ENCODE data around the gene ANO7.

Gene ANO7

DNA sequence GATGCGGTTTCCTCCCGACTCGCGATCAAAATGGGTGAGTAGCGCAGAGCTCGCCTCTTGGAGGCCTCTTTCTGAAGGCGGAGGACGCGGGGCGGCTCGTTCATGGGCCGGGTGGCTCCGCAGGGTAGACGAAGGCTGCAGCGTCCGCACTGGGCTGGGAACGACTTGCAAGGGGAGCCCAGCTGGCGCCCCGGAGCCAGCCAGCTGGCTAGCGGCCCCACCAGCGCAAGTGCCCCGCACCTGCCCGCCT is 38.9 kb upstream of the ANO7 start:
- no peaks in the 10 kb centered on the region for H3K9me3 ChIP-seq (ENCODE audit: insufficient read depth, low read depth, low read length)
- no peaks in the 10 kb centered on the region; the same call in 1 of the 2 replicates for H3K36me3 ChIP-seq (ENCODE audit: insufficient read depth, low read depth, low read length)
- peak overlapping the region; percentile 13; the same call in 1 of the 2 replicates for H3K9ac ChIP-seq (ENCODE audit: low read depth, low read length)
- peak overlapping the region; percentile 92 for H3K4me3 ChIP-seq (ENCODE audit: low read length)
- no peak overlapping the region for H3K27ac ChIP-seq (ENCODE audit: low read length)
- peaks cover 10% of the 10 kb centered on the region; the same call in 1 of the 2 replicates for H3K27me3 ChIP-seq (ENCODE audit: insufficient read depth, low read length)
- peaks cover 11% of the 10 kb centered on the region for H3K4me1 ChIP-seq (ENCODE audit: insufficient read depth, low read length)

DNA sequence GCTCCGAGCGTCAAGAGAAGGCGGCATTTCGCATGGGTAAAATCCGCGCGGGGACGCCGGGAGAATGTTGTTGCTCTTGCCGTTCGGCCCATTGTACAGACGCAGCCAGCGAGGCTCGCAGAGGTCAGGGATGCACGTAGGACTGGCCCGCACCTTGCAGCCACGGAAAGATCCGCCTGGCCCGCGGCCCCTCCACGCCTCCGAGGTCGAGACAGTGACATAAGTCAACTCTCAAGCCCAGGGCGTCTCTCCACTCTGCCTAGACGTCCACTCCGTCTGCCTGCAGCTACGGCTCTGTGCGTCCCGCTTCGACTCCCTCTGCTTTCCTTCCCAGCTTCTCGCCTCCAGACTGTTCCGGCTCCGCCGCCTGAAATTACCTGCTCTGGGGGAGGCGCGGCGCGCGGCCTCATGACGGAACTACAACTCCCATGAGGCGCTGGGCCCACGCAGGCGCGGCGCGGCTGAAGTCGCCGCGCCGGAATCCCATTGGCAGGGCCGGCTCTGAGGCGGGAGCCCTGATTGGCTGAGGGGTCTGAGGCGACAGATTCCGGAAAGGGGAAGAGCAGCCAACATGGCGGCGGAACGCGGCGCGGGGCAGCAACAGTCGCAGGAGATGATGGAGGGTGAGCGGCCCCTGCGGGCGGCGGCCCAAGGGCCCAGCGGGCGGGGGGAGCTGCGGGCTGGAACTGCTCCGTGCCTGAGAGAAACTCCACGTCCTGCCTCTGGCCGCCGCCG is 38.4 kb upstream of the ANO7 start, which contains the start of gene PPP1R7:
Gene PPP1R7 (plus strand): TSS at position 543 of the 735 bp plus-strand sequence. CDS start 29 bp downstream, at position 572.
- Histone ChIP-seq H3K27ac (ENCODE audit: low read length) (no peak within 1 kb of the TSS), H3K27me3 (ENCODE audit: insufficient read depth, low read length) (peaks cover 10% of the 10 kb centered on the region; the same call in 1 of the 2 replicates), H3K4me3 (ENCODE audit: low read length) (peak within 1 kb of the TSS; percentile 92), H3K36me3 (ENCODE audit: insufficient read depth, low read depth, low read length) (peaks cover 4% of the 10 kb centered on the region; the same call in 1 of the 2 replicates), H3K9me3 (ENCODE audit: insufficient read depth, low read depth, low read length) (no peaks in the 10 kb centered on the region), H3K9ac (ENCODE audit: low read depth, low read length) (peak within 1 kb of the TSS; percentile 73; the same call in 1 of the 2 replicates), H3K4me1 (ENCODE audit: insufficient read depth, low read length) (peaks cover 11% of the 10 kb centered on the region)

DNA sequence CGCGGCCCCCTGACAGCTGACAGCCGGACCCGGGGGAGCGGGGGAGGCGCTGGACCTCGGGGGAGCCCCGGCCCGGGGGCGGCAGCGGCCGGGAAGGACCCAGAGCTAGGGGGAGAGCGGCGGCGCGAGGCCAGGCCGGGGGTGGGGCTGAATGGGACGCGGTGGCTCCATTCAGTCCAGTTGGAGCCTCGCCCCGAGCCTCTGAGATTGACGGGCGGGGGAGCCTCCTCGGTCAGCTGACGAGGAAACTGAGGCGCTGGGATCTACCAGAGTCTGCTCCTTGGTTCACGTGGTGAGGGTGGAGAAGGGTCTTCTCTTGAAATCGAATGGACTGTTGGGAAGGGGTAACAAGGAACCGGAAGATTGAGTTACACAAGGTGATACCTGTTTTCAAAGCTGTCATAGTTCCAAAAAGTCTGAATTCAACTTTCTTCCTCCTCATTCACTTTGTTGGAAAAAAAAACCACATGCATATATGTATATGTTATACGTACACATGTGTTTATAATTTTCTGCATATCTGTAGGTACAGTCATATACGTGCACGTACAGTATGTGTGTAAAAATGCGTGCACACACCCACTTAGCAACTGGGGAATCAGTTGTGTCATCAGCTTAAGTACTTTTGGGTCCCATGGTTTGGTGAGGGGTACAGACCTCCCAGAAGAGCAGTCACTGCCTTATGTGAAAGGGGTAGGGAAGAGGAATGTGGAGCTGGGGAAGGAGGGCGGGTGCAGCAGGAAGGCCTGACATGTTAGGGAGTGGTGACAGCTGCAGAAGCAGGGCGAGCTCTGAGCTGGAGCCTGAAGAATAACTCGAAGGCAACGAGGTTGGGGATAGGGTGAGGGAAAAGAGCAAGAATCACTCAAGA is 37.6 kb upstream of the ANO7 start:
- Histone ChIP-seq H3K4me1 (ENCODE audit: insufficient read depth, low read length) (peaks cover 11% of the 10 kb centered on the region), H3K27me3 (ENCODE audit: insufficient read depth, low read length) (peaks cover 10% of the 10 kb centered on the region; the same call in 1 of the 2 replicates), H3K9me3 (ENCODE audit: insufficient read depth, low read depth, low read length) (no peaks in the 10 kb centered on the region), H3K36me3 (ENCODE audit: insufficient read depth, low read depth, low read length) (peaks cover 5% of the 10 kb centered on the region; the same call in 1 of the 2 replicates), H3K27ac (ENCODE audit: low read length) (no peak overlapping the region), H3K4me3 (ENCODE audit: low read length) (peak overlapping the region; percentile 92), H3K9ac (ENCODE audit: low read depth, low read length) (peak overlapping the region; percentile 68; the same call in 1 of the 2 replicates)

DNA sequence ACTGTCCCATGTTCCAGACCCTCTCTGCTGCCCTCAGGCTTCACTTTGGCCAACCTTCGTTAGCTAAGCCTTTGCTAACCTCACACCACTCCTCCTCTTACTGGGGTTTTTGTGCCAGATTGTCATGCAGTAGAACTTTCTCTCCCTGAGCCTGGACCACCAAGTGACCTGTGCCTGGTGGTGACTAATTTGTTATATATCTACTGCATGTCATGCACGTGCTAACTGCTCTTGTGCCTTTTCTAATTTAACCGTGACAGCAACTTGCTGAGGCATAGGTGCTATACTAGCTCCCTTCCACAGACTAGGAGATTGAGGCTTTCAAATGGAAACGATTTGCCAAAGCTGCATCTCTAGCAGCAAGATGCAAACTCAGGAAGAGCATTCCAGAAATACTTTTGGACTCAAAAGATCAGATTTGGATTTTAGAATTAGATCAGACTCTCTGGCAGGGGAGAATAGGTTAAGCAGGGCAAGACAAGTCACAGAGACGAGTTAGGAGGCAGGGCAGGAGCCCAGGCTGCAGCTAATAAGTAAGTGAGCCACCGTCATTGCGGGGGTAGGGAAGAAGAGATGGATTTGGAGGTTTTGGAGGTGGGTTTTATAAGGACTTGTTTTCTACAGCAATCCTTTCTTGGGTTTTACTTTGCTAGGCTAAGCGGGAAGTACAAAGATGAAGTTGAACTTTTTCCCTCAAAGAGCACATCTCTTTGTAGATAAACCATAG is 36.4 kb upstream of the ANO7 start:
- no peak overlapping the region for H3K4me3 ChIP-seq (ENCODE audit: low read length)

DNA sequence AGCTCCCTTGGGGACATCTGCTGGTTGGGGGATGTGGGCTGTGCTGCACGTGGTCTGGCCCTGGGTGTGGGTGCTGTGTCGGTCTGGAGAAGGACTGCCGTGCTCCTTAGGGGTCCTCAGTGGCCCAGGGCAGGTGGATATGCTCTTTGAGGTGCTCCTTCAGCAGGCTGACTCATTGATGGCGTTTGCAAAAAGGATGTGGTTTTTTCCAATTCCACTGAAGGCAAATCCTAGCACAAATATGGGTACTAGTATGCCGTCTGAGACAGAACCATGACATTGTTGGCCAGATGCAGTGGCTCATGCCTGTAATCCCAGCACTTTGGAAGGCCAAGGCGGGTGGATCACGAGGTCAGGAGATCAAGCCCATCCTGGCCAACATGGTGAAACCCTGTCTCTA is 34.9 kb upstream of the ANO7 start:
- peaks cover 2% of the 10 kb centered on the region; the same call in 1 of the 2 replicates for H3K27me3 ChIP-seq (ENCODE audit: insufficient read depth, low read length)
- H3K36me3 ChIP-seq (ENCODE audit: insufficient read depth, low read depth, low read length): peaks cover 15% of the 10 kb centered on the region; the same call in 1 of the 2 replicates
- H3K4me3 ChIP-seq (ENCODE audit: low read length): no peak overlapping the region
- no peak overlapping the region for H3K9ac ChIP-seq (ENCODE audit: low read depth, low read length)
- no peaks in the 10 kb centered on the region for H3K9me3 ChIP-seq (ENCODE audit: insufficient read depth, low read depth, low read length)
- no peak overlapping the region for H3K27ac ChIP-seq (ENCODE audit: low read length)
- H3K4me1 ChIP-seq (ENCODE audit: insufficient read depth, low read length): peaks cover 9% of the 10 kb centered on the region

More for the DNA sequence above, 36.4 kb upstream of the ANO7 start:
- H3K36me3 ChIP-seq (ENCODE audit: insufficient read depth, low read depth, low read length): peaks cover 5% of the 10 kb centered on the region; the same call in 1 of the 2 replicates
- H3K9ac ChIP-seq (ENCODE audit: low read depth, low read length): no peak overlapping the region
- peaks cover 11% of the 10 kb centered on the region for H3K4me1 ChIP-seq (ENCODE audit: insufficient read depth, low read length)
- peaks cover 10% of the 10 kb centered on the region; the same call in 1 of the 2 replicates for H3K27me3 ChIP-seq (ENCODE audit: insufficient read depth, low read length)
- no peak overlapping the region for H3K27ac ChIP-seq (ENCODE audit: low read length)
- no peaks in the 10 kb centered on the region for H3K9me3 ChIP-seq (ENCODE audit: insufficient read depth, low read depth, low read length)

DNA sequence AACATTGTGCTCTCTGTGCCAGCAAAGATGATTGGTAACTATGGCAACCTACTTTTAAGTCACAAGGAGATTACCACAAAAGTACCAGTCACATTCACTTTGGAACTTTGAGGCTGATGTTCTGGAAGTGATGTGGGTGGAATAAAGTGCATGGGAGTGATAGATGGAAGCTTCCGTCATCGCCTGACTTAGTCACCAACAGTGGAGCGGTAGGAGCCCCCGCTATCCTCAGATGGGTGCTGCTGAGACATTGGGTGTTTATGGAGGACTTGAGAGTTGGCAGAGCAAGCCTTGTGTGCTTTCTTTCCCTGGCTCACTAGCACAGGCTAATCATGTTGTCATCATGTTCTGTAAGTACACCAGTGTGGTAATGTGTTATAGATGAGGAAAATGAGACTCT is 33.6 kb upstream of the ANO7 start:
- Histone ChIP-seq H3K27me3 (ENCODE audit: insufficient read depth, low read length) (no peaks in the 10 kb centered on the region), H3K27ac (ENCODE audit: low read length) (no peak overlapping the region)

DNA sequence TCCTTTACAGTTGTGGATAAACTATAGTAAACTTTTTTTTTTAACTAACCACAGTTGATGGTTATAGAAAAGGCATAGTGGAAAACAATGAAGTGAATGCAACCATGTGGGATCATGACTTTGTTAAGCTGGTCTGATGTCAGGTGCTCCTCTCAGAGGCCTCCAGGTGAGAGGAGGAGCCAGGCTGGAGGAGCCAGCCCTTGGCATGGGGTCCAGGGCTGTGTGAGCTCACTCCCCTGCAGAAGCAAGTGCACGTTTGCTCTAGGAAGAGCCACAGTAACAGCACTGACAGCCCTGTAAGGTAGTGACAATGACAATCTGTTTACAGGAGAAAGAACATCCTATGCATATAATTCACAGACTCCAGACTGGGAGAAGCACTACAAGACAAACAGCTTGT is 32.5 kb upstream of the ANO7 start:
- no peaks in the 10 kb centered on the region for H3K9me3 ChIP-seq (ENCODE audit: insufficient read depth, low read depth, low read length)
- H3K4me3 ChIP-seq (ENCODE audit: low read length): no peak overlapping the region
- H3K36me3 ChIP-seq (ENCODE audit: insufficient read depth, low read depth, low read length): peaks cover 32% of the 10 kb centered on the region
- no peak overlapping the region for H3K9ac ChIP-seq (ENCODE audit: low read depth, low read length)
- H3K4me1 ChIP-seq (ENCODE audit: insufficient read depth, low read length): peaks cover 7% of the 10 kb centered on the region
- no peak overlapping the region for H3K27ac ChIP-seq (ENCODE audit: low read length)
- H3K27me3 ChIP-seq (ENCODE audit: insufficient read depth, low read length): no peaks in the 10 kb centered on the region

More for the DNA sequence above, 33.6 kb upstream of the ANO7 start:
- no peak overlapping the region for H3K9ac ChIP-seq (ENCODE audit: low read depth, low read length)
- no peaks in the 10 kb centered on the region for H3K9me3 ChIP-seq (ENCODE audit: insufficient read depth, low read depth, low read length)
- peaks cover 9% of the 10 kb centered on the region for H3K4me1 ChIP-seq (ENCODE audit: insufficient read depth, low read length)
- no peak overlapping the region for H3K4me3 ChIP-seq (ENCODE audit: low read length)
- H3K36me3 ChIP-seq (ENCODE audit: insufficient read depth, low read depth, low read length): peaks cover 25% of the 10 kb centered on the region

DNA sequence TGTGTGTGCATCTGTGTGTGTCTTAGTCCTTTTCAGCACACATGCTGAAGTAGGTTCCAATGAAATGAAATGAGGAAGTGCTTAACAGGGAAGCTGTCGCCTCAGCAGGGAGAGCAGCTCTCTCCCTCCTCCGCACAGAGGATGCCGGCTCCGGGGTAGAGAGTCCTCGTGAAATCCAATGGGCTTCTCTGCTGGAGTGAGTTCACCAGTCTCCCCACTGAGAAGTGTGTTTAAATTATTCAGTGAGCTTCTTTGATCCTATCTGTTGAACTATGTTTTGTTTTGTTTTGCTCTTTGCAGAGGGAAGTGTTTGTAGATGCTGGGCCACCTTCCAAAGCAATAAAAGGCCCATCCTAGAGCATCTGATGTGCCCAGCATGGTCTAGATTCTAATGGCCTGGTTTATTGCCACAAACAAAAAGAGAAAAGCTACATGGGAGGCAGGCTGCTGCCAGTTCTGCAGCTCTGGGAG is 31.5 kb upstream of the ANO7 start:
- Histone ChIP-seq H3K27me3 (ENCODE audit: insufficient read depth, low read length) (no peaks in the 10 kb centered on the region), H3K36me3 (ENCODE audit: insufficient read depth, low read depth, low read length) (peaks cover 35% of the 10 kb centered on the region), H3K9me3 (ENCODE audit: insufficient read depth, low read depth, low read length) (no peaks in the 10 kb centered on the region), H3K27ac (ENCODE audit: low read length) (no peak overlapping the region), H3K4me3 (ENCODE audit: low read length) (no peak overlapping the region), H3K4me1 (ENCODE audit: insufficient read depth, low read length) (0 out of 2 replicates have a peak, but pooled peaks cover 2% of the 10 kb centered on the region), H3K9ac (ENCODE audit: low read depth, low read length) (no peak overlapping the region)

DNA sequence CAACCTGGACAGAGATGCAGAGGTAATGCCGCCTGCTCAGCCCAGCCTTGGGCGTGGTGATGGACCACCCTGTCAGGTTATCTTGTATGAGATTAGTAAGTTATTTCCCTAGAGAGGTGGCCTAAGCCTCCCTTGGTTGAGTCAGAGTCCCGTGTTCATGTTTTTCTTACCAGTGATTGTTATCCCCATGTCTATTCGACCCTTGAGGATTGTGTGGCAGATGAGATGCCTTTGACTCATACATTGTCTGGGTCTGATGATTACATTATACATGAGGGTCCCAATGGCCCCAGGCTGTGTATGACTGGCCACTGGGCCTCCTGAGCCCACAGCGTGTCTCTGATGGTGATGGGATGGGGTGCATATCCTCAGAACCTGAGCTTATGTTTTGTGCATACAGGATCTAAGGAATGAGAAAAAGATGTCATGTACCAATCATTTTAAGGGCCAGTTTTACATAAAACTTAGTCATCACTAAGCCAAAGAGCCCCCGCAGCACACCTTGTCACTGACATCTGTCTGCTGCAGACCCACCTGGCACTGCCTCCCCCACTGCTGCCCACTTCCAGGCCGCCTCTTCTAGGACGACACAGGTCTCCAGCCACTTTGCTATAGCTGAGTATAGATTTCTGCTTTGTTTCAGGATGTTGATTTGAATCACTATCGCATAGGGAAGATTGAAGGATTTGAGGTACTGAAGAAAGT is 30.5 kb upstream of the ANO7 start:
- H3K36me3 ChIP-seq (ENCODE audit: insufficient read depth, low read depth, low read length): peaks cover 37% of the 10 kb centered on the region
- no peak overlapping the region for H3K4me3 ChIP-seq (ENCODE audit: low read length)
- no peaks in the 10 kb centered on the region for H3K27me3 ChIP-seq (ENCODE audit: insufficient read depth, low read length)
- H3K9ac ChIP-seq (ENCODE audit: low read depth, low read length): no peak overlapping the region
- H3K4me1 ChIP-seq (ENCODE audit: insufficient read depth, low read length): no peaks in the 10 kb centered on the region
- H3K27ac ChIP-seq (ENCODE audit: low read length): no peak overlapping the region
- no peaks in the 10 kb centered on the region for H3K9me3 ChIP-seq (ENCODE audit: insufficient read depth, low read depth, low read length)

DNA sequence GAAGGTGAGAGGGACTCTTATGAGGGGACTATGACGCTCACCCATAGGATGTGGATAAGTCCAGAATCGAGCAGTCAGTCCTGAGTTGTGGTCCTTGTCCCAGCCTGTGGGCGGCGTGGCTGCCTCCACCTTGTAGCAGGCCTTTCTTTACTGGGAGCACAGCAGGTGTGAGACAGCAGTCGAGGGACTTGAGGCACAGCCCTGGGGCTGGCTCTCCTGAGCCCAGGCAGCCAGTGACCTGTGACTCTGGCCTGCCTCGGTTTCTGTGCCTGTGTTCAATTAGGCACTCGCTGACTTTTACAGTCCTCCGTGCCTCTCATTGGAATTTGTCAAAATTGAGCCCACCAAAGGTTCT is 30.0 kb upstream of the ANO7 start:
- Histone ChIP-seq H3K4me3 (ENCODE audit: low read length) (no peak overlapping the region), H3K27me3 (ENCODE audit: insufficient read depth, low read length) (no peaks in the 10 kb centered on the region), H3K9me3 (ENCODE audit: insufficient read depth, low read depth, low read length) (no peaks in the 10 kb centered on the region), H3K4me1 (ENCODE audit: insufficient read depth, low read length) (no peaks in the 10 kb centered on the region), H3K9ac (ENCODE audit: low read depth, low read length) (no peak overlapping the region), H3K36me3 (ENCODE audit: insufficient read depth, low read depth, low read length) (peaks cover 40% of the 10 kb centered on the region), H3K27ac (ENCODE audit: low read length) (no peak overlapping the region)

DNA sequence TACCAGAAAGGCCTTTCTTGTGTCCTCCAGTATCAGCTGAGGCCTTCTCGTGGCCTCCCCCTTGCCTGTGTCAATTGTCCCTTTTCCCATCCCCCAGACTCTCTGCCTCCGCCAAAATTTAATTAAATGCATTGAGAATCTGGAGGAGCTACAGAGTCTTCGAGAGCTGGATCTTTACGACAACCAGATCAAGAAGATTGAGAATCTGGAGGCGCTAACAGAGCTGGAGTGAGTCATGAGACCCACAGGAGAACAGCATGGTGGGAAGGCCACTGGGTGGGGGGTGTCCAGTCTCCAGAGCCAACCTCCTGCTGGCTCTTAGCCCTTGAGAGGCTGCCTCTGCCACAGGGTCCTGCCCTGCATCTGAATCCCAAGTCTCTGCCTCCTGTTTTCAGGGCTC is 29.4 kb upstream of the ANO7 start:
- no peak overlapping the region for H3K27ac ChIP-seq (ENCODE audit: low read length)
- no peaks in the 10 kb centered on the region for H3K27me3 ChIP-seq (ENCODE audit: insufficient read depth, low read length)
- no peak overlapping the region for H3K9ac ChIP-seq (ENCODE audit: low read depth, low read length)
- no peaks in the 10 kb centered on the region for H3K4me1 ChIP-seq (ENCODE audit: insufficient read depth, low read length)
- no peak overlapping the region for H3K4me3 ChIP-seq (ENCODE audit: low read length)
- H3K9me3 ChIP-seq (ENCODE audit: insufficient read depth, low read depth, low read length): no peaks in the 10 kb centered on the region
- H3K36me3 ChIP-seq (ENCODE audit: insufficient read depth, low read depth, low read length): peaks cover 46% of the 10 kb centered on the region

Measured in iPS-20b (cell line).